ENCODE measurements around the gene CEBPG.

CEBPG gene

GRCh38 chr19:33395561-33396550, 22.3 kb downstream of the CEBPG start:
- DNase-seq (ENCODE audit: low spot score): no peak

GRCh38 chr19:33396701-33397535, 23.4 kb downstream of the CEBPG start:
- no peak for DNase-seq (ENCODE audit: low spot score)

GRCh38 chr19:33397536-33398360, 24.2 kb downstream of the CEBPG start:
- DNase-seq (ENCODE audit: low spot score): no peak

- no peak for DNase-seq (ENCODE audit: low spot score)
Measured at GRCh38 chr19:33398361-33399060, 25.0 kb downstream of the CEBPG start.

- no peak for DNase-seq (ENCODE audit: low spot score)
Measured at GRCh38 chr19:33399081-33399744, 25.7 kb downstream of the CEBPG start.

- no peak for DNase-seq (ENCODE audit: low spot score)
Measured at GRCh38 chr19:33399745-33400681, 26.5 kb downstream of the CEBPG start.

GRCh38 chr19:33400856-33401682, 27.6 kb downstream of the CEBPG start:
- DNase-seq (ENCODE audit: low spot score): no peak

GRCh38 chr19:33401683-33402420, 28.3 kb downstream of the CEBPG start:
- DNase-seq (ENCODE audit: low spot score): no peak

- DNase-seq (ENCODE audit: low spot score): no peak
Measured at GRCh38 chr19:33402421-33403220, 29.1 kb downstream of the CEBPG start.

- no peak for DNase-seq (ENCODE audit: low spot score)
Measured at GRCh38 chr19:33403221-33403972, 29.9 kb downstream of the CEBPG start.

- DNase-seq (ENCODE audit: low spot score): no peak
Measured at GRCh38 chr19:33403973-33404304, 30.4 kb downstream of the CEBPG start.

- DNase-seq (ENCODE audit: low spot score): no peak
Measured at GRCh38 chr19:33404506-33405253, 31.2 kb downstream of the CEBPG start.

GRCh38 chr19:33405254-33405552, 31.7 kb downstream of the CEBPG start:
- DNase-seq (ENCODE audit: low spot score): no peak

GRCh38 chr19:33405553-33406461, 32.3 kb downstream of the CEBPG start:
- no peak for DNase-seq (ENCODE audit: low spot score)

All from germinal center (tissue), 1 donor.